Bronchial epithelial cell (primary cell): ENCODE measurements around the gene WFDC6. TPM values are rescaled to one million over a fixed set of nuclear protein-coding genes. Genes with fewer than 3 reads are reported as not detected.

ENCODE experiments used
- total RNA-seq: library from RNA; depleted of rRNA; stranded (reverse); fragments of >200 nt; gene quantifications from 2 replicates; pipeline ENCODE4 v1.2.1, GENCODE V29; 2014

The WFDC6 gene
- total RNA-seq, 1 donor from 2014 or later: not detected

Other genes with a start within 250 kb of the WFDC6 start
- not detected in 2 replicates for gene RBPJL, start 232.6 kb downstream of the WFDC6 start, total RNA-seq
- gene MATN4, start 231.2 kb downstream of the WFDC6 start, total RNA-seq: 0.13 and 0.26 TPM in 2 replicates
- 211 and 272 TPM in 2 replicates for gene SDC4, start 191.1 kb downstream of the WFDC6 start, total RNA-seq
- 12.0 and 17.9 TPM in 2 replicates for gene SYS1, start 176.3 kb downstream of the WFDC6 start, total RNA-seq
- gene TP53TG5, start 161.2 kb downstream of the WFDC6 start, total RNA-seq: 0.13 TPM in 1 of 2 replicates, not detected in the other
- gene DBNDD2, start 131.2 kb downstream of the WFDC6 start, total RNA-seq: 12.9 and 18.2 TPM in 2 replicates
- 14.7 and 20.1 TPM in 2 replicates for gene PIGT, start 123.3 kb downstream of the WFDC6 start, total RNA-seq
- not detected in 2 replicates for gene WFDC2, start 69.7 kb downstream of the WFDC6 start, total RNA-seq
- gene SPINT3, start 23.9 kb downstream of the WFDC6 start, total RNA-seq: not detected in 2 replicates
- gene EPPIN, start 7.9 kb upstream of the WFDC6 start, total RNA-seq: not detected in 2 replicates
- gene WFDC8, start 39.8 kb upstream of the WFDC6 start, total RNA-seq: not detected in 2 replicates
- not detected in 2 replicates for gene WFDC10A, start 90.3 kb upstream of the WFDC6 start, total RNA-seq
- not detected in 2 replicates for gene WFDC9, start 91.8 kb upstream of the WFDC6 start, total RNA-seq
- not detected in 2 replicates for gene WFDC11, start 130.8 kb upstream of the WFDC6 start, total RNA-seq
- gene WFDC13, start 162.6 kb upstream of the WFDC6 start, total RNA-seq: not detected in 2 replicates
- not detected in 2 replicates for gene WFDC10B, start 165.5 kb upstream of the WFDC6 start, total RNA-seq
- gene SPINT4, start 182.9 kb upstream of the WFDC6 start, total RNA-seq: not detected in 2 replicates